Measurements from ENCODE around the gene TBCK. TPM values are rescaled to one million over a fixed set of nuclear protein-coding genes. Genes with fewer than 3 reads are reported as not detected.

Gene TBCK
- total and polyA plus RNA-seq, 2 experiments from 2014 or later: 13.9 to 28.9 TPM

DNA sequence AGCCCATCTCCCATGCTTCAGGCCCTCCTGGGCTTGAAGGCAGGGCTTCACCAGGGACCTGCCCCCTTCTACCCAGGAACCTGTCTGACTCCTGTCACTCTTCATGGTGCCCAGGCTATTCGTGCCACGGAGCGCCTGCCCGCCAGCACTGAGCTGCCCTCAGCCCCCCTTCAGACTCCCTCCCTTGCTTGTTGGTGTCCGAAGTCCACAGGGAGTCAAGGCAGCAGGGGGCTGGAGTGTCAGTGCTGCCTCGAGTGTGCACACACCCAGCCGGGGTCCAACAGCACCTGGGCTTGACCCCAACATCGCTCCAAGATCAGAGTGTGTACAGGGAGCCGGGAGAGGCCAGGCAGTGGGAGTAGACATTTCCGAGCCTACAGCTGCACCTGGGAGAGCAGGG is 59.8 kb downstream of the TBCK start (continued):
- no peak for TF ChIP-seq NANOG (IDR thresholded peaks at IDR 0.05; ENCODE audit: borderline replicate concordance)
- TF ChIP-seq, protein P1, sequence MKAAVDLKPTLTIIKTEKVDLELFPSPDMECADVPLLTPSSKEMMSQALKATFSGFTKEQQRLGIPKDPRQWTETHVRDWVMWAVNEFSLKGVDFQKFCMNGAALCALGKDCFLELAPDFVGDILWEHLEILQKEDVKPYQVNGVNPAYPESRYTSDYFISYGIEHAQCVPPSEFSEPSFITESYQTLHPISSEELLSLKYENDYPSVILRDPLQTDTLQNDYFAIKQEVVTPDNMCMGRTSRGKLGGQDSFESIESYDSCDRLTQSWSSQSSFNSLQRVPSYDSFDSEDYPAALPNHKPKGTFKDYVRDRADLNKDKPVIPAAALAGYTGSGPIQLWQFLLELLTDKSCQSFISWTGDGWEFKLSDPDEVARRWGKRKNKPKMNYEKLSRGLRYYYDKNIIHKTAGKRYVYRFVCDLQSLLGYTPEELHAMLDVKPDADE (IDR thresholded peaks at IDR 0.05): no peak
- TF ChIP-seq, protein P2, sequence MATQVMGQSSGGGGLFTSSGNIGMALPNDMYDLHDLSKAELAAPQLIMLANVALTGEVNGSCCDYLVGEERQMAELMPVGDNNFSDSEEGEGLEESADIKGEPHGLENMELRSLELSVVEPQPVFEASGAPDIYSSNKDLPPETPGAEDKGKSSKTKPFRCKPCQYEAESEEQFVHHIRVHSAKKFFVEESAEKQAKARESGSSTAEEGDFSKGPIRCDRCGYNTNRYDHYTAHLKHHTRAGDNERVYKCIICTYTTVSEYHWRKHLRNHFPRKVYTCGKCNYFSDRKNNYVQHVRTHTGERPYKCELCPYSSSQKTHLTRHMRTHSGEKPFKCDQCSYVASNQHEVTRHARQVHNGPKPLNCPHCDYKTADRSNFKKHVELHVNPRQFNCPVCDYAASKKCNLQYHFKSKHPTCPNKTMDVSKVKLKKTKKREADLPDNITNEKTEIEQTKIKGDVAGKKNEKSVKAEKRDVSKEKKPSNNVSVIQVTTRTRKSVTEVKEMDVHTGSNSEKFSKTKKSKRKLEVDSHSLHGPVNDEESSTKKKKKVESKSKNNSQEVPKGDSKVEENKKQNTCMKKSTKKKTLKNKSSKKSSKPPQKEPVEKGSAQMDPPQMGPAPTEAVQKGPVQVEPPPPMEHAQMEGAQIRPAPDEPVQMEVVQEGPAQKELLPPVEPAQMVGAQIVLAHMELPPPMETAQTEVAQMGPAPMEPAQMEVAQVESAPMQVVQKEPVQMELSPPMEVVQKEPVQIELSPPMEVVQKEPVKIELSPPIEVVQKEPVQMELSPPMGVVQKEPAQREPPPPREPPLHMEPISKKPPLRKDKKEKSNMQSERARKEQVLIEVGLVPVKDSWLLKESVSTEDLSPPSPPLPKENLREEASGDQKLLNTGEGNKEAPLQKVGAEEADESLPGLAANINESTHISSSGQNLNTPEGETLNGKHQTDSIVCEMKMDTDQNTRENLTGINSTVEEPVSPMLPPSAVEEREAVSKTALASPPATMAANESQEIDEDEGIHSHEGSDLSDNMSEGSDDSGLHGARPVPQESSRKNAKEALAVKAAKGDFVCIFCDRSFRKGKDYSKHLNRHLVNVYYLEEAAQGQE (IDR thresholded peaks at IDR 0.05; ENCODE audit: unreplicated experiment): no peak
- TF ChIP-seq ZNF114 (CRISPR knock-in tag; IDR thresholded peaks at IDR 0.05): no peak
- TF ChIP-seq JUNB (IDR thresholded peaks at IDR 0.05; ENCODE audit: unreplicated experiment): no peak
- TF ChIP-seq STAT1 (IDR thresholded peaks at IDR 0.05; ENCODE audit: unreplicated experiment): no peak
- no peak for TF ChIP-seq EZH2 (IDR thresholded peaks at IDR 0.05; ENCODE audit: low read depth, unreplicated experiment)
- no peak for TF ChIP-seq CREB1 (CRISPR knock-in tag; IDR thresholded peaks at IDR 0.05; ENCODE audit: low read depth)
- no peak for TF ChIP-seq POLR2AphosphoS5 (IDR thresholded peaks at IDR 0.05; ENCODE audit: low read depth)
- no peak for TF ChIP-seq ZNF331 (CRISPR knock-in tag; IDR thresholded peaks at IDR 0.05; ENCODE audit: low read depth)

DNA sequence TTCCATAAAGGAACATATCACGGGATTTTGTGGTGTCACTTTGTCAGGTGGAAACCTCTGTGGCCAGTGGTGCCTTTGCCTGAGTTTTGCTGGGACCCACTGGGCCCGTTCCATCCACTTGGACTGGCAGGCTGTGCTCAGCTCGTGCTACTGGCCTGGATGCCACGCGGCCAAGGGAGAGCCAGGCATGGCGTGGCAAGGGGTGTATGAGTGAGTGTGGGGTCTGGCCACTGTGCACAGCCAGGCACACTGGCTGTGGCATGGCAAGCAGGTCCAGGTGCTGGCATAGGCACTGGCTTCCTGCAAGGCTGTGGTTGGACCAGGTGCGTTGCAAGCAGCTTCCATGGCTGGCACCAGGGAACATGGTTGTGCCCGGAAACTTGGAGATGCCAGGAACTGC is 60.8 kb downstream of the TBCK start:
- Histone ChIP-seq H4K20me1 (replicated peaks; ENCODE audit: insufficient read depth) (no peaks in the 10 kb centered on the region), H3K4me3 (no peak overlapping the region), H3K79me2 (replicated peaks; ENCODE audit: insufficient read depth) (no peaks in the 10 kb centered on the region), H3K4me1 (ENCODE audit: insufficient read depth) (peaks cover 3% of the 10 kb centered on the region; the same call in 1 of the 2 replicates), H3K4me2 (no peak overlapping the region), H3K36me3 (ENCODE audit: insufficient read depth) (no peaks in the 10 kb centered on the region), H3K27ac (ENCODE audit: low read depth) (no peak overlapping the region), H3K27me3 (ENCODE audit: insufficient read depth) (no peaks in the 10 kb centered on the region), H3F3A (replicated peaks; ENCODE audit: low read depth) (no peaks in the 10 kb centered on the region), H2AFZ (no peak overlapping the region), H3K9me2 (ENCODE audit: insufficient read depth) (no peaks in the 10 kb centered on the region)
- ATAC-seq: no peak
- H3K27ac Mint-ChIP-seq: no peak overlapping the region
- no peak for DNase-seq (ENCODE audit: low spot score)
- no peak overlapping the region for H3K4me3 Mint-ChIP-seq
- peaks cover 13% of the 10 kb centered on the region for H3K36me3 Mint-ChIP-seq (ENCODE audit: low read depth)
- H3K27me3 Mint-ChIP-seq (ENCODE audit: insufficient read depth, low read depth, poor library complexity): no peaks in the 10 kb centered on the region
- no peaks in the 10 kb centered on the region for H3K9me3 Mint-ChIP-seq
- H3K4me1 Mint-ChIP-seq: peaks cover 21% of the 10 kb centered on the region
- TF ChIP-seq ZNF331 (CRISPR knock-in tag; IDR thresholded peaks at IDR 0.05; ENCODE audit: low read depth) (no peak), POLR2AphosphoS5 (IDR thresholded peaks at IDR 0.05; ENCODE audit: low read depth) (no peak), STAT1 (IDR thresholded peaks at IDR 0.05; ENCODE audit: unreplicated experiment) (no peak), EZH2 (IDR thresholded peaks at IDR 0.05; ENCODE audit: low read depth, unreplicated experiment) (no peak), EZH2phosphoT487 (IDR thresholded peaks at IDR 0.05; ENCODE audit: unreplicated experiment) (no peak), JUNB (IDR thresholded peaks at IDR 0.05; ENCODE audit: unreplicated experiment) (no peak), ZNF114 (CRISPR knock-in tag; IDR thresholded peaks at IDR 0.05) (no peak), NANOG (IDR thresholded peaks at IDR 0.05; ENCODE audit: borderline replicate concordance) (no peak)
- TF ChIP-seq, protein P3, sequence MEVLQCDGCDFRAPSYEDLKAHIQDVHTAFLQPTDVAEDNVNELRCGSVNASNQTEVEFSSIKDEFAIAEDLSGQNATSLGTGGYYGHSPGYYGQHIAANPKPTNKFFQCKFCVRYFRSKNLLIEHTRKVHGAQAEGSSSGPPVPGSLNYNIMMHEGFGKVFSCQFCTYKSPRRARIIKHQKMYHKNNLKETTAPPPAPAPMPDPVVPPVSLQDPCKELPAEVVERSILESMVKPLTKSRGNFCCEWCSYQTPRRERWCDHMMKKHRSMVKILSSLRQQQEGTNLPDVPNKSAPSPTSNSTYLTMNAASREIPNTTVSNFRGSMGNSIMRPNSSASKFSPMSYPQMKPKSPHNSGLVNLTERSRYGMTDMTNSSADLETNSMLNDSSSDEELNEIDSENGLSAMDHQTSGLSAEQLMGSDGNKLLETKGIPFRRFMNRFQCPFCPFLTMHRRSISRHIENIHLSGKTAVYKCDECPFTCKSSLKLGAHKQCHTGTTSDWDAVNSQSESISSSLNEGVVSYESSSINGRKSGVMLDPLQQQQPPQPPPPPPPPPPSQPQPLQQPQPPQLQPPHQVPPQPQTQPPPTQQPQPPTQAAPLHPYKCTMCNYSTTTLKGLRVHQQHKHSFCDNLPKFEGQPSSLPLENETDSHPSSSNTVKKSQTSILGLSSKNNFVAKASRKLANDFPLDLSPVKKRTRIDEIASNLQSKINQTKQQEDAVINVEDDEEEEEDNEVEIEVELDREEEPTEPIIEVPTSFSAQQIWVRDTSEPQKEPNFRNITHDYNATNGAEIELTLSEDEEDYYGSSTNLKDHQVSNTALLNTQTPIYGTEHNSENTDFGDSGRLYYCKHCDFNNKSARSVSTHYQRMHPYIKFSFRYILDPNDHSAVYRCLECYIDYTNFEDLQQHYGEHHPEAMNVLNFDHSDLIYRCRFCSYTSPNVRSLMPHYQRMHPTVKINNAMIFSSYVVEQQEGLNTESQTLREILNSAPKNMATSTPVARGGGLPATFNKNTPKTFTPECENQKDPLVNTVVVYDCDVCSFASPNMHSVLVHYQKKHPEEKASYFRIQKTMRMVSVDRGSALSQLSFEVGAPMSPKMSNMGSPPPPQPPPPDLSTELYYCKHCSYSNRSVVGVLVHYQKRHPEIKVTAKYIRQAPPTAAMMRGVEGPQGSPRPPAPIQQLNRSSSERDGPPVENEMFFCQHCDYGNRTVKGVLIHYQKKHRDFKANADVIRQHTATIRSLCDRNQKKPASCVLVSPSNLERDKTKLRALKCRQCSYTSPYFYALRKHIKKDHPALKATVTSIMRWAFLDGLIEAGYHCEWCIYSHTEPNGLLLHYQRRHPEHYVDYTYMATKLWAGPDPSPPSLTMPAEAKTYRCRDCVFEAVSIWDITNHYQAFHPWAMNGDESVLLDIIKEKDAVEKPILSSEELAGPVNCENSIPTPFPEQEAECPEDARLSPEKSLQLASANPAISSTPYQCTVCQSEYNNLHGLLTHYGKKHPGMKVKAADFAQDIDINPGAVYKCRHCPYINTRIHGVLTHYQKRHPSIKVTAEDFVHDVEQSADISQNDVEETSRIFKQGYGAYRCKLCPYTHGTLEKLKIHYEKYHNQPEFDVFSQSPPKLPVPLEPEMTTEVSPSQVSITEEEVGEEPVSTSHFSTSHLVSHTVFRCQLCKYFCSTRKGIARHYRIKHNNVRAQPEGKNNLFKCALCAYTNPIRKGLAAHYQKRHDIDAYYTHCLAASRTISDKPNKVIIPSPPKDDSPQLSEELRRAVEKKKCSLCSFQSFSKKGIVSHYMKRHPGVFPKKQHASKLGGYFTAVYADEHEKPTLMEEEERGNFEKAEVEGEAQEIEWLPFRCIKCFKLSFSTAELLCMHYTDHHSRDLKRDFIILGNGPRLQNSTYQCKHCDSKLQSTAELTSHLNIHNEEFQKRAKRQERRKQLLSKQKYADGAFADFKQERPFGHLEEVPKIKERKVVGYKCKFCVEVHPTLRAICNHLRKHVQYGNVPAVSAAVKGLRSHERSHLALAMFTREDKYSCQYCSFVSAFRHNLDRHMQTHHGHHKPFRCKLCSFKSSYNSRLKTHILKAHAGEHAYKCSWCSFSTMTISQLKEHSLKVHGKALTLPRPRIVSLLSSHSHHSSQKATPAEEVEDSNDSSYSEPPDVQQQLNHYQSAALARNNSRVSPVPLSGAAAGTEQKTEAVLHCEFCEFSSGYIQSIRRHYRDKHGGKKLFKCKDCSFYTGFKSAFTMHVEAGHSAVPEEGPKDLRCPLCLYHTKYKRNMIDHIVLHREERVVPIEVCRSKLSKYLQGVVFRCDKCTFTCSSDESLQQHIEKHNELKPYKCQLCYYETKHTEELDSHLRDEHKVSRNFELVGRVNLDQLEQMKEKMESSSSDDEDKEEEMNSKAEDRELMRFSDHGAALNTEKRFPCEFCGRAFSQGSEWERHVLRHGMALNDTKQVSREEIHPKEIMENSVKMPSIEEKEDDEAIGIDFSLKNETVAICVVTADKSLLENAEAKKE (CRISPR knock-in tag; IDR thresholded peaks at IDR 0.05): no peak
- TF ChIP-seq, protein P1 (IDR thresholded peaks at IDR 0.05): no peak

Measured in GM23338 (cell line).